B cell (primary cell): Measurements from ENCODE around the gene PPP6R1. TPM values are rescaled to one million over a fixed set of nuclear protein-coding genes. Genes with fewer than 3 reads are reported as not detected.
"Not testable (repeated sequence)": the region's sequence is repeated elsewhere in the genome, so short reads cannot be mapped to it uniquely, and the experiment has no call there.

Experiments
- ATAC-seq: fragments of 200-7000 bp; cut with Tn5 transposase; one replicate; pipeline ENCODE4 v1.10.0; 2021; ENCODE audit warnings: low read depth, mild to moderate bottlenecking, moderate number of reproducible peaks, moderate library complexity
- CTCF ChIA-PET: fragments of 350-600 bp; sonication (Branson Sonifier 250); formaldehyde crosslinking; loops from one replicate; lab custom pipeline; 2021; ENCODE audit warnings: antibody characterized with exemption, inconsistent platforms; lab: Charles Lee
- POLR2A ChIA-PET: fragments of 350-600 bp; sonication (Branson Sonifier 250); formaldehyde crosslinking; loops from one replicate; lab custom pipeline; 2021; ENCODE audit warnings: antibody characterized with exemption; lab: Charles Lee
- DNase-seq: peaks from one replicate; pipeline ENCODE4 v3.0.0; 2013
- H2AFZ ChIP-seq: 2 replicates; pipeline ENCODE4 v1.6.1; 2012; ENCODE audit warnings: mild to moderate bottlenecking, low read depth, low read length; ENCODE audit not compliant: insufficient read depth, poor library complexity, severe bottlenecking
- H3K27ac ChIP-seq, 2 donors: 1 replicate in 1 of 2; 2 replicates in 1 of 2; pipeline ENCODE4 v1.5.1; 2012 to 2013; ENCODE audit warnings: low read length in 2 of 2, mild to moderate bottlenecking in 2 of 2, moderate library complexity in 1 of 2
- H3K27me3 ChIP-seq, 4 experiments: fragments of 200-600 bp in 1 of 4; sonication (generic) in 1 of 4; replicated peaks in 1 of 4; 1 replicate in 2 of 4; 2 replicates in 2 of 4; pipeline versions ENCODE4 v1.6.1 to v1.7.0; 2013 to 2016; ENCODE audit warnings: low read length in 3 of 4, mild to moderate bottlenecking in 2 of 4, mixed read lengths in 1 of 4, moderate library complexity in 1 of 4; ENCODE audit not compliant: insufficient read depth in 4 of 4, control insufficient read depth in 3 of 4; ENCODE audit errors: control extremely low read depth in 1 of 4
- H3K36me3 ChIP-seq, 2 experiments: replicated peaks in 1 of 2; 1 replicate in 1 of 2; 2 replicates in 1 of 2; pipeline versions ENCODE4 v1.6.1 to v1.7.1; 2013; ENCODE audit warnings: low read length in 1 of 2; ENCODE audit not compliant: insufficient read depth in 2 of 2, control insufficient read depth in 1 of 2; ENCODE audit errors: control extremely low read depth in 1 of 2, extremely low read depth in 1 of 2
- H3K4me1 ChIP-seq, 2 donors: fragments of 200-600 bp in 1 of 2; sonication (generic) in 1 of 2; 1 replicate in 1 of 2; 2 replicates in 1 of 2; pipeline versions ENCODE4 v1.5.1 to v1.6.1; 2013 to 2017; ENCODE audit warnings: low read length in 2 of 2; ENCODE audit not compliant: control insufficient read depth in 2 of 2, insufficient read depth in 2 of 2
- H3K4me2 ChIP-seq: replicated peaks from 2 replicates; pipeline ENCODE3; 2012; ENCODE audit warnings: mild to moderate bottlenecking, low read depth, low read length; ENCODE audit not compliant: poor library complexity, severe bottlenecking
- H3K4me3 ChIP-seq, 5 experiments: fragments of 200-600 bp in 1 of 5; sonication (generic) in 1 of 5; 1 replicate in 3 of 5; 2 replicates in 2 of 5; pipeline versions ENCODE4 v1.5.1 to v1.7.0; 2011 to 2016; ENCODE audit warnings: low read length in 4 of 5, mild to moderate bottlenecking in 4 of 5, low read depth in 2 of 5, control low read depth in 1 of 5, moderate library complexity in 1 of 5; ENCODE audit not compliant: insufficient read depth in 1 of 5; ENCODE audit errors: control extremely low read depth in 1 of 5, extremely low read depth in 1 of 5
- H3K79me2 ChIP-seq: fragments of 200-600 bp; sonication (generic); one replicate; pipeline ENCODE4 v1.6.0; 2016; ENCODE audit warnings: low read length; ENCODE audit not compliant: control insufficient read depth, insufficient read depth
- H3K9ac ChIP-seq: fragments of 200-600 bp; sonication (generic); 2 replicates; pipeline ENCODE4 v1.6.1; 2017; ENCODE audit warnings: mild to moderate bottlenecking, low read length, moderate library complexity
- H3K9me3 ChIP-seq, 3 donors: one replicate each; pipeline versions ENCODE4 v1.6.1 to v1.7.1; 2013; ENCODE audit warnings: low read length in 2 of 3; ENCODE audit not compliant: control insufficient read depth in 2 of 3, insufficient read depth in 1 of 3; ENCODE audit errors: control extremely low read depth in 1 of 3
- H4K20me1 ChIP-seq: 2 replicates; pipeline ENCODE4 v1.6.0; 2012; ENCODE audit warnings: mild to moderate bottlenecking, low read length; ENCODE audit not compliant: insufficient read depth, control insufficient read depth, poor library complexity, severe bottlenecking
- H3K27ac Mint-ChIP-seq: one replicate; pipeline ENCODE4 v1.8.0; 2021; ENCODE audit warnings: mixed read lengths
- H3K27me3 Mint-ChIP-seq: one replicate; pipeline ENCODE4 v1.8.0; 2021; ENCODE audit warnings: mixed read lengths
- H3K4me1 Mint-ChIP-seq: one replicate; pipeline ENCODE4 v1.8.0; 2021; ENCODE audit warnings: mixed read lengths
- H3K4me3 Mint-ChIP-seq: one replicate; pipeline ENCODE4 v1.8.0; 2021; ENCODE audit warnings: mixed read lengths
- H3K9me3 Mint-ChIP-seq: one replicate; pipeline ENCODE4 v1.8.0; 2022; ENCODE audit warnings: mixed read lengths; ENCODE audit not compliant: insufficient read depth
- CTCF ChIP-seq: fragments of 200-600 bp; IDR thresholded peaks from one replicate; pipeline ENCODE4 v1.8.0; 2022; ENCODE audit warnings: antibody characterized with exemption, mild to moderate bottlenecking
- EZH2 ChIP-seq: IDR thresholded peaks from 2 replicates; pipeline ENCODE4 v1.6.1; 2012; ENCODE audit warnings: borderline replicate concordance, low read depth, mild to moderate bottlenecking, moderate library complexity, low read length; ENCODE audit not compliant: insufficient read depth, poor library complexity, severe bottlenecking
- WGBS: methylation state at CpG from one replicate; pipeline ENCODE4 v1.1.5; 2013; ENCODE audit warnings: missing lambda C conversion rate; ENCODE audit not compliant: insufficient coverage; 5-methylcytosine and 5-hydroxymethylcytosine counted together
- intact Hi-C: fragments of 100-400 bp; cut with micrococcal nuclease; formaldehyde crosslinking; loops from one replicate; pipeline ENCODE4 v1.10.0; 2022
- polyA plus RNA-seq: library from polyadenylated mRNA; depleted of rRNA; stranded (reverse); fragments of >200 nt; gene quantifications from 2 replicates; pipeline ENCODE4 v1.2.3, GENCODE V29; 2012
- total RNA-seq, 2 donors: library from RNA; stranded (reverse); fragments of 120-200 nt in 1 of 2; gene quantifications; 1 replicate in 1 of 2; 2 replicates in 1 of 2; pipeline versions ENCODE4 v1.2.3 to v1.2.4, GENCODE V29; 2013 to 2022

PPP6R1 gene
- total and polyA plus RNA-seq, 2 donors (not counting 1 experiment from before 2014, with no cell fraction given): 122 to 193 TPM

- H3K4me2 ChIP-seq: no peak overlapping the region
- Mint-ChIP-seq H3K4me3 (no peak overlapping the region), H3K9me3 (peaks cover under 1% of the 10 kb centered on the region), H3K4me1 (peaks cover 3% of the 10 kb centered on the region), H3K27ac (no peak overlapping the region), H3K27me3 (no peaks in the 10 kb centered on the region)
- no peak overlapping the region for H3K27ac ChIP-seq
- H2AFZ ChIP-seq: no peak overlapping the region
- intact Hi-C loops: no loop called here
- no peaks in the 10 kb centered on the region for H3K27me3 ChIP-seq
- ATAC-seq: no peak
- no peak overlapping the region for H3K9ac ChIP-seq
- WGBS: 100% methylated on average over 3 of the region's 7 CpGs
- CTCF ChIA-PET: no interaction called here
- peaks cover 0 to 4% (median 4%) of the 10 kb centered on the region in 3 donors for H3K9me3 ChIP-seq
- no peak for DNase-seq
- peaks cover 3 to 44% of the 10 kb centered on the region in 2 experiments for H3K36me3 ChIP-seq
- peaks cover 47% of the 10 kb centered on the region for H4K20me1 ChIP-seq
- H3K4me1 ChIP-seq: no peaks in the 10 kb centered on the region
- H3K4me3 ChIP-seq: no peak overlapping the region
- H3K79me2 ChIP-seq: no peaks in the 10 kb centered on the region
- no peak for TF ChIP-seq CTCF
- no peak for TF ChIP-seq EZH2
- POLR2A ChIA-PET: no interaction called here
Observed at GRCh38 chr19:55225415-55225958, 33.3 kb downstream of the PPP6R1 start.

- POLR2A ChIA-PET, intact Hi-C loops, H3K9ac ChIP-seq, DNase-seq, H3K4me1 ChIP-seq, H3K79me2 ChIP-seq, H3K9me3 Mint-ChIP-seq, H3K4me3 Mint-ChIP-seq, H3K27me3 ChIP-seq, ATAC-seq, H3K27ac Mint-ChIP-seq, H2AFZ ChIP-seq, H3K27ac ChIP-seq, H3K4me3 ChIP-seq, H3K4me2 ChIP-seq, H3K27me3 Mint-ChIP-seq, H3K4me1 Mint-ChIP-seq: not testable (repeated sequence)
- WGBS: 97% methylated on average over 9 of the region's 11 CpGs
- Histone ChIP-seq H3K9me3 (peaks cover 0 to 10% (median 8%) of the 10 kb centered on the region in 3 donors), H4K20me1 (peaks cover 47% of the 10 kb centered on the region), H3K36me3 (peaks cover 3 to 38% of the 10 kb centered on the region in 2 experiments)
- CTCF ChIA-PET: interaction anchor here (0.9 kb wide), 1 partner anchor 54 kb away, joined by 3 read pairs; no protein-coding TSS in a partner anchor
Observed at GRCh38 chr19:55224679-55225414, 34.0 kb downstream of the PPP6R1 start.
